SKM-1 (cell line): ENCODE measurements around the gene RAB1B.
A peak's percentile ranks its signal among the peaks of the same experiment; 100 is the strongest.
"Not testable (repeated sequence)": the region's sequence is repeated elsewhere in the genome, so short reads cannot be mapped to it uniquely, and the experiment has no call there.

Source experiments
- DNase-seq: peaks from one replicate; lab custom pipeline; 2025; ENCODE audit not compliant: unreplicated experiment; lab: John Stamatoyannopoulos, UW

Gene RAB1B

DNA sequence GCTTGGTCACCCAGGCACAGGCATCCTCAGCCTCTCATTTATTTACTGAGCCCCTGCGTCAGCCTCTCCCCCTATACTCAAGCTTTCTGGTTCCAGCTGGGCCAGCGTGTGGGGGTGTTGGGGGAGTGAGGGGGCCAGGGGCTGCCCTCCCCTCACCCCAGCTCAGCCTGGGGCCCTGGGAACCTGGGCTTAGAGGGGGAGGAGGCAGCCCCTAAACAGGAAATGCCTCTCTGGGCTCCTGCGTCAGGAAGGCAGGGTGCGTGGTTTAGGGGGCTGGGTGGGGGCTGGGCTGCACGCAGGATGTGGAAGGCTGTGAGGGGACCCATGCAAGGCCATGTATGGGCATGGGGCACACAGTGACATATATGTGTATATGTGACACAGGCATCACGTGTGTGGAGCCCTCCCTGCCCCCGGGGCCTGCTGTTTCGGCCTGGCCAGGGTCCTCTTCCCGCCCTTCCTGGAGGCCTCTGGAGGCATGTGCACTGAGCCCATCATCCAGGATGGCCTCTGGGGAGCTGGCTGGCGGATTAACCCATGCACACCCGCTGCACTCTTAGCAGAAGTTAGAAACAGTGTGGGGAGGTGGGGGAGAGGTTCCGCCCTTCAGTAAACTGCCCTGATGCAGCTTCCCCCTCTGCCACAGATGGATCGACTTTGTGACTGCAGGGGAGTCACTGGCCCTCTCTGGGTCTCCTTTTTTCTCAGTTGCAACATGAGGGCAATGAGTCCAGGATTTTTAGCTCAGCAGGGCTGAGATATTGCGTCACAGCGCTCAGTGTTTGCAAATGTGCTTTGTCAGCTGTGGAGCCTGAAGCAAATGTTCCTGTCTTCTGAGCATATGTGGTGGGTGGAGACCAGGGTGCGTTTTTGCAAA lies 49.5 kb downstream of the RAB1B start:
- DNase-seq, result peak; percentile 96

DNA sequence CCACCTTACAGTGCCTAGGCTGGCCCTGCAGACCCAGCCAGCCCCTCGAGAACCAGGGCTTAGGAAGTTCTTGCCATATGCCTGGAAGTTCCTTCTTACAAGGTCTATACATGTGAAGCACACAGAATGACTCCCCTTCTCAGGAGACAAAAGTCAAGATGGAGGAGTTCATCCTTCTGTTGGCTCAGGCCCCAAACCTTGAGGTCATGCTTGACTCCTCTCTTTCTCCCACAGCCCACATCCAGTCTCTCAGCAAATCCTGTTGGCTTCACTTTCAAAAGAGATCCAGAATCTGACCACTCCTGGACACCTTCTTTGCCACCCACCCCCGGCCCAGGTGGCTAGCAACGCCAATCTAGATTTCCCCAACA lies 50.1 kb downstream of the RAB1B start:
- no peak for DNase-seq

DNA sequence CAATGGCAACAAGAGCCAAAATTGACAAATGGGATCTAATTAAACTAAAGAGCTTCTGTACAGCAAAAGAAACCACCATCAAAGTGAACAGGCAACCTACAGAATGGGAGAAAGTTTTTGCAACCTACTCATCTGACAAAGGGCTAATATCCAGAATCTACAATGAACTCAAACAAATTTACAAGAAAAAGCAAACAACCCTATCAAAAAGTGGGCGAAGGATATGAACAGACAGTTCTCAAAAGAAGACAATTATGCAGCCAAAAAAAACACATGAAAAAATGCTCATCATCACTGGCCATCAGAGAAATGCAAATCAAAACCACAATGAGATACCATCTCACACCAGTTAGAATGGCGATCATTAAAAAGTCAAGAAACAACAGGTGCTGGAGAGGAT lies 51.9 kb downstream of the RAB1B start:
- not testable (repeated sequence) for DNase-seq

DNA sequence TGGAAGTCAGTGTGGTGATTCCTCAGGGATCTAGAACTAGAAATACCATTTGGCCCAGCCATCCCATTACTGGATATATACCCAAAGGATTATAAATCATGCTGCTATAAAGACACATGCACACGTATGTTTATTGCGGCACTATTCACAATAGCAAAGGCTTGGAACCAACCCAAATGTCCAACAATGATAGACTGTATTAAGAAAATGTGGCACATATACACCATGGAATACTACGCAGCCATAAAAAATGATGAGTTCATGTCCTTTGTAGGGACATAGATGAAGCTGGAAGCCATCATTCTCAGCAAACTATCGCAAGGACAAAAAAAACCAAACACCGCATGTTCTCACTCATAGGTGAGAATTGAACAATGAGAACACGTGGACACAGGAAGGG lies 52.3 kb downstream of the RAB1B start:
- DNase-seq, result not testable (repeated sequence)

DNA sequence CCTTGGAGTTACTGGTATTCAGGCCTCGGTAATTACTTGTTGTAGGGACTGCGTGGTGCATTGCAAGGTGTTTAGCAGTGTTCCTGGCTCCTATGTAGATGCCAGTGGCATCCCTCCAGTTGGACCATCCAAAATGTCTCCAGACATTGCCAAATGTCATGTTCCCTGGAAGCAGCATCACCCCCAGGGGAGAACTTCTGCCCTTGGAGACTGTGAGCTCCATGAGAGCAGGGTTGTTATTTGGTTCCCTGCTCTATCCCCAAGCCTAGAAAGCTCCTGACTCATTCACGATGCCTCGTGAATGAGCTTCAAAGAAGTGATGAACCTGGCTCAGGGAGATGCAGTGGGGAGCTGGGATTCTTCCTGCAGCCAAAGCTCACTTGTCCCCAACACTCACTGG lies 53.2 kb downstream of the RAB1B start:
- no peak for DNase-seq

DNA sequence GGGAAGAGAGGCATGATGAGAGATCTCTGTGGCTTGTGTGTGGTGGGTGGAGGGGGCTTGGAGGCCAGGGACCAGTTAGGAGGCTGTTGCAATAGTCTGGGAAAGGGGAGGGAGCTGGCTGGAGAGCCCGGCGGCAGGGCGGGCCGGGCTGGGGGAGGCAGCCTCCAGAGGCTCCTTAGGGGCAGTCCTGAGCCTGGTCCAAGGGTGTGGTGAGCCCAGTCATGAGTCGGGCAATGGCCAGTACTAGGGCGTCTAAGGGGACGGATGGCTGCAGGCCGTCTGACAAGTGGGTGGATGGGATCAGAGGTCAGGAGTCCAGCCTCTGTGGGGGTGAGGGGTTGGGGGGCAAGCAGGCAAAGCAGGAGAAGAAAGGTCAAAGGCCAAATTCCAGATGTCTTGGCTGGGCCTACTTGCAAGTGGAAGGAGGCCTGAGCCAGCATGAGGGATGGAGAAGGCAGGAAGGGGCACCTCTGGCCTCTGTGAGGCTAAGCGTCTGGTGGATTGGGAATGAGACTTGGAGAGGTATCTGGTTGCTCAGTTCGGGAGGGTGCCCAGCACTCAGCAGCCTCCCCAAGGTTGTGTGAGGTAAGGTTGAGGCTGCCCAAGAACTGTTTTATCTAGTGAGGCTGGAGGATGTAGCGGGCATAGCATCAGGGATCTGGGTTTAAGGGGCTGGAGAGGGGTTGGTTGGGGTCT lies 54.4 kb downstream of the RAB1B start:
- no peak for DNase-seq

DNA sequence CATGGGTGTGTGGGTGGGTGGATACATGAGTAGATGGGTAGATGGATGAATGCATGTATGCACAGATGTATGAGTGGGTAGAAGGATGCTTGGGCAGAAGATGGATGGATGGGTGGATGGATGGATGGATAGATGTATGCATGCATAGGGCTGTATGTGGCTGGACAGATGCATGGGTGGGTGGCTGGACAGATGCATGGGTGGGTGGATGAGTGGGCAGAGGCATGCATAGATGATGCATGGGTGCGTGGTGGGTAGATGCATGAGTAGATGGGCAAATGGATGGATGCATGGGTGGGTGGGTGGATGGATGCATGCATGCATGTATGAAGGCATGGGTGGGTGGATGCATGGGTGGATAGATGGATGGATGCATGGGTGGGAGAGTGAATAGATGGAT lies 55.2 kb downstream of the RAB1B start:
- DNase-seq, result no peak

DNA sequence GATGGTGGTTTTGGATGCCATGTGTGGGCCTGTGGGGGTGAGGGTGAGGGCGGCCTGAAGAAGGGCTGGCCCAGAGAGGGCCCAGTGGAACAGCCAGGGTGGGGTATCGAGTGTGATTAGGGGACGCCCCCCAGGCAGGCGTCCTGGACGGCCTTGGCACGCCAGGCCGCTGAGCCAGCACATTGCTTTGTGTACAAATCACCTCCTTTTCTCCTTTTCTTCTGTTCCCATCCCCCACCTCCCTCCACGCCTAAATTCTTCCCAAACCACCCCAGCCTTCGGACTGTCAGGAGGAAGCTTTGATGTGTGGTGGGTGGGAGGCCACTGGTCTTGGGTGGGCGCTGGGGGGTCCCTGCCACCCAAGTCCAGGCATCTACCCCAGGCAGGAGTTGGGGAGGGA lies 56.2 kb downstream of the RAB1B start:
- DNase-seq, result no peak

DNA sequence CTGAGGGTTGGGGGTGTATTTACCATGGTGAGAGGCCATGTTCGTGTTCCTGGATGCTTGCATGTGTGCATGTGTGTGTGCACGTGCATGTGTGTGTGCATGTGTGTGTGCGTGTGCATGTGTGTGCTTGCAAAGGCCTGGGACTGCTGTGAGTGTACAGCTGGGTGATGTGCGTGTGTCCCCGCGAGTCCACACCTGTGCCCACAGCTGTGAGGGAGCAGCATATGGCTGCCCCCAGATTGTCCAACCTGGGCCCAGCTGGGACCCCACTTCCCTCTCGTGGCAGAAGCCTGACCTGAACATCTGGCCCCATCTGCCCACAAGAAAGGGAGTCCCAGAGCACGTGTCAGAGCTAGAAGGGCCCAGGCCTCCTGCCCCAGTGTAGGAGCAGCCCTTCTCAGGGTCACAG lies 56.8 kb downstream of the RAB1B start:
- DNase-seq, result no peak

DNA sequence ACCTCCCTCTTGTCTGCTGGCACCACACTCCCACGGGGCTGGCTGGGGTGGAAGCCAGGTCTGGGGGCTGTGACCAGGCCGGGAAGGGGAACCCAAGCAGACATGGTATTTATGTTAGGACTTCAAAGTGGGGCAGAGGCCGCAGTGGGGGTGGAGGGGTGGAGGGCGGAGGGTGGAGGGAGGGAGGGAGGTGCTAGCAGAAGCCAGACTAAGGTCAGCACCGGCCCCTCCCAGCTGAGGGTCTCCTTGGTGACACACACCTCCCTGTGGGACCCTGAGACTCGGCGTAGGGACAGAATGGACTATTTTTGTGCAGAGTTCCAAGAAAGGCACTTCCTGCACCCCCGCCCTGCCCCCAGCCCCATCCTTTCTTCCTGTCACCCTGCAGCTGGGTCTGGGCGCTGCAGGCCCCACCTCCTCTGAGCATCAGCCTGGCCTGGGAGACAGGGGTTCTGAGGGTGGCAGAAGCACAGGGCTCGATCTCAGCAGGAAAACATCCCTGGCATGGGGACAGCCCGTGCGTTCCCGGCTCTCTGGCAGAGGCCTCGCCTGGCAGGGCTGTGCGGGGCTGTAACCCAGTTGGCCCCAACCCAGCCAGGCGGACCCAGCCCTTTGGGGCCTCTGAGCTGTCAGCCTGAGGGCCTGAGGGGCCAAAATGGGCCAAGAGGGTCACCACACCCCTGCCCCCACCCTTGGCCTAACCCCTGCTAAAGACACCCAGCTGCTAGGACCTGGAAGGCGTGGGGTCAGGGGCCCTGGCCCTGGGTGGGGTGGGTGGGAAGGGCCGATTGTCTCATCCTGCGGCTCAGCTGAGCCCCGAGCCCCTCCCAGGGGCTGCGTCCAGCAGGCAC lies 58.0 kb downstream of the RAB1B start:
- DNase-seq, result no peak
